RWPE1 (cell line): ENCODE measurements around the gene LMO1.

Experiments used
- CTCF ChIA-PET: fragments of 350-600 bp; sonication (Branson Sonifier 250); formaldehyde crosslinking; extraction: SDS; loops from one replicate; lab custom pipeline; 2021; lab: Yijun Ruan, JAX
- POLR2A ChIA-PET: fragments of 400-600 bp; formaldehyde crosslinking; extraction: SDS; loops from one replicate; lab custom pipeline; 2020; ENCODE audit warnings: antibody characterized with exemption; ENCODE audit not compliant: low non-redundant PET; lab: Yijun Ruan, JAX
- DNase-seq: peaks from one replicate; pipeline ENCODE4 v3.0.0; 2012; ENCODE audit warnings: low spot score
- H3K27ac ChIP-seq: fragments of 450-650 bp; 2 replicates; pipeline ENCODE4 v1.5.1; 2017
- TF ChIP-seq, protein P1 (sequence below): fragments of 450-650 bp; conservative IDR thresholded peaks from 2 replicates; pipeline ENCODE4 v1.5.1; 2017; ENCODE audit warnings: low read depth, mild to moderate bottlenecking

LMO1 gene

DNA sequence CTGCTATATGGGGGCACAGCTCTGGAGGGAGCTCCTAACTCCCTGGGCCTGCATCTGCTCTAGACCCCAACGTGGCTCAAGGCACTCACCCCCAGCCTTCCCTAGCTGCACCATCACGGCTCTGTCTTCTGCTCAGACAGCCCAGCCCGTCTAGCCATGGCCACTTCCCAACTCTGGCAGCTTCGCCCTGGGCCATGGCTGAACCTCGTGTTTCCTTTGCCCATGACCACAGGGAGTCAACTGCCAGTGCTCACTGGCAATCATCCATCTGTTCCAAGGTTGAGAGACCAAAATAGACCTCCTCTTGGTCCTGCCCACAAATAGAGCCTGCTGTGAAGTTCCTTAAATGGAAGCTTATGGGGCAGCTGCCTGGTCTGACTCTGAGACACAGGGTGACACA, 5.4 kb downstream of the LMO1 start:
- CTCF ChIA-PET, result interaction anchor here (0.5 to 0.6 kb wide), 2 partner anchors 43 to 159 kb away, joined by 3 read pairs; no protein-coding TSS in a partner anchor
- POLR2A ChIA-PET, result no interaction called here
- peak overlapping the region; percentile 89 for H3K27ac ChIP-seq
- no peak for DNase-seq
- TF ChIP-seq, protein P1, sequence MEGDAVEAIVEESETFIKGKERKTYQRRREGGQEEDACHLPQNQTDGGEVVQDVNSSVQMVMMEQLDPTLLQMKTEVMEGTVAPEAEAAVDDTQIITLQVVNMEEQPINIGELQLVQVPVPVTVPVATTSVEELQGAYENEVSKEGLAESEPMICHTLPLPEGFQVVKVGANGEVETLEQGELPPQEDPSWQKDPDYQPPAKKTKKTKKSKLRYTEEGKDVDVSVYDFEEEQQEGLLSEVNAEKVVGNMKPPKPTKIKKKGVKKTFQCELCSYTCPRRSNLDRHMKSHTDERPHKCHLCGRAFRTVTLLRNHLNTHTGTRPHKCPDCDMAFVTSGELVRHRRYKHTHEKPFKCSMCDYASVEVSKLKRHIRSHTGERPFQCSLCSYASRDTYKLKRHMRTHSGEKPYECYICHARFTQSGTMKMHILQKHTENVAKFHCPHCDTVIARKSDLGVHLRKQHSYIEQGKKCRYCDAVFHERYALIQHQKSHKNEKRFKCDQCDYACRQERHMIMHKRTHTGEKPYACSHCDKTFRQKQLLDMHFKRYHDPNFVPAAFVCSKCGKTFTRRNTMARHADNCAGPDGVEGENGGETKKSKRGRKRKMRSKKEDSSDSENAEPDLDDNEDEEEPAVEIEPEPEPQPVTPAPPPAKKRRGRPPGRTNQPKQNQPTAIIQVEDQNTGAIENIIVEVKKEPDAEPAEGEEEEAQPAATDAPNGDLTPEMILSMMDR, result no peak

DNA sequence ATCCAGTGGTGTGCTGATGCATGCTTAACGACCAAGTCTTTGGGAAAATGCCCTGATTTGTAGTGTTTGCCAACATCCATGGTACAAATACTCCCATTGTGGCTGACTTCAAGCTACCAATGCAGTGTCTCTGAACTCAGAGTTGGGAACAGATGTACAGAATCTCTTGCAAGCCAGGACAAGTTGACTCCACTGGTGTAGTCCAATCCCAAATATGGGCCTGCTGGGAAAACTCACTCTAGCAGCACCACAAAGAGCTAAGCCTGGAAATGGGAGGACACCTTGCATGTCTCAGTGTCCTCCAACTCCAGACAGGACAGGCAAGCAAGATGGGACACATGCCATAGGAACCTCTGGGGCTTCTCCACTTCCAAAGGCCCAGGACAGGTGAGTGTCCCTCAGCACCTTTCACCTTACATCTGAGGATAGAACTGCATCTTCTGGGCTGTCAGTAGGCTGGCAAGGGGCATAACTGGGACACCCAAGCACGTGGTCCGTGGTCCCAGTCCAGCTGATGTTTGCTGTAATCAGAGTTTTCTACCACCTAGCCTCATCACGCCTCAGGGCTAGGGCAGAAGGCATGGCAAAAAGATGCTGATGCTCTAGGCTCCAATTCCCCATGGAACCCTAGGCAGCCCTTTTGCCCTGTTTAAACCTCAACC, 6.5 kb downstream of the LMO1 start:
- TF ChIP-seq, protein P1, result no peak
- ChIA-PET POLR2A (no interaction called here), CTCF (no interaction called here)
- no peak for DNase-seq
- peak overlapping the region; percentile 64 for H3K27ac ChIP-seq

DNA sequence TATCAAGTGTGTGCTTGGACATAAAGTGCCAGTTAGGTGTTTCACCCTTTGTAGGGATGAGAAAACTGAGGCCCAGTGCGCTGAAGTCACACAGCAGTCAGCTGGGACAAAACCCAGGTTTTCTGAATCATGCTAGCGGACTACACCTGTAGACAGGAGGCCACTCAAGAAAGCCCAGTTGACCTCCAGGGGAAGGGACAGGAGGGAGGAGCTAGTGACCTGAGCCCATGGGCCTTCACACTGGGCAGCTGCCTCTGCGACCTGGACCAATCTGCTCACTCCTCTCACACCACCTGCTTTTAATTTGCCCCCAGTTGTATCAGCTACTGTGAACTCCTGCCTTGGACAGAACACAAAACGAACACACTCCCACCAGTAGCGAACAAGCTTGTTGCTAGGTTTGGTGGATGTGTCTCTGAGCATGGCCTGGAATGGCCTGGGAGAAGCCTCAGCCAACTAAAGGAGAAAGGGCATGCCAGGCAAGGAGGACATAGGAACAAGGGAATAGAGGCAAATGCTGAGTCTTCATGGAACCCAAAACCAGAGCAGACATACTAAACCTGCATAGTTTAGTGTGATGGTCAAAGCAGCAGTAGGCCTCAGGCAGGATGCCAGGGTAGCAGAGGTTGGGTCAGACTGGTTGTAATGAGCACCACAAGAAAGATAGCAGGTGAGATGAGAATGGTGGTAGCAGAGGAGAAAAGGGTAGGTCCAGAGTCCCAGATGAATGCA, 7.2 kb downstream of the LMO1 start:
- ChIA-PET CTCF (no interaction called here), POLR2A (no interaction called here)
- no peak for DNase-seq
- peak overlapping the region; percentile 64 for H3K27ac ChIP-seq
- TF ChIP-seq, protein P1, result no peak

DNA sequence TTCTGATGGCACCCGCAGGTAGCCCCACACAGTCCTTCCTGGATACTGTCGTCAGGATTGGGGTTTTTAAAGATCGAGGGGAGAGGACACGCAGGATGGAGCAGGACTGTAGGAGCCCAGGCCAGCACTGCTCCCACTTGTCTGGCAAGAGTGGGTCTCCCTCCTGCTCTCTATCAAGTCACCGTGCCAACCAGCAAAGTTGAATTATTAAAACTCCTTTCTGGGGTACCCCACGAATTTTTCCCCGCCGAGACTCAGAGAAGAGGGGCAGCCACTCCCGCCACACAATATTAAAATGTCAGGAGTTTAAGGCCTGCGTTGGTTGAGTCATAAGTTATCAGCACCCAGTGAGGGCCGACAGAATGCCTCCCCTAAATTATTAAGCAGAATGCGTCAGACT, 10.1 kb downstream of the LMO1 start:
- CTCF ChIA-PET, result interaction anchor here (1.8 kb wide), 1 partner anchor 10 kb away, joined by 10 read pairs; the partner anchor contains the start of gene LMO1

DNA sequence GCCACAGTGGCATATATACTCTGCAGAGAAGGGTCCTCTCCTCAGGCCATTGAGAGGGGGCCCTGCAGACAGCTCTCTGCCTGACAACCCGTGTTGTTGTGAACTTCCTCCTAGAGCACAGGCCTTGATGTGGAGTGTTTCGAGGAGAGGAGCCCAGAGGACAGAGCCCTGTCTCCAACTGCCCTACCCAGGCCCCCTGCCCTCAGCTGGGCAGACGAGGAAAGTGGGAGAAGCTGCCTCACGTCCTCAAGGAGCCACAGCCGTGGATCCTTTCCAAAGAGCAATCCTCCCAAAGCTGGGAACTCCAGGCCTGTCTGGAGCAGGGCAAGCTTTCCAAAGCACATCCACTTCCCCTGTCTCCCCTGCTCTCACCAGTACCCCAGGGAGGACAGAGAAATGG, 10.7 kb downstream of the LMO1 start:
- ChIA-PET CTCF (interaction anchor here (1.8 kb wide), 1 partner anchor 10 kb away, joined by 10 read pairs; the partner anchor contains the start of gene LMO1), POLR2A (no interaction called here)
- TF ChIP-seq, protein P1, result no peak

More for the DNA sequence above, 10.1 kb downstream of the LMO1 start:
- no peak overlapping the region for H3K27ac ChIP-seq
- DNase-seq, result no peak
- POLR2A ChIA-PET, result no interaction called here
- TF ChIP-seq, protein P1, result no peak

DNA sequence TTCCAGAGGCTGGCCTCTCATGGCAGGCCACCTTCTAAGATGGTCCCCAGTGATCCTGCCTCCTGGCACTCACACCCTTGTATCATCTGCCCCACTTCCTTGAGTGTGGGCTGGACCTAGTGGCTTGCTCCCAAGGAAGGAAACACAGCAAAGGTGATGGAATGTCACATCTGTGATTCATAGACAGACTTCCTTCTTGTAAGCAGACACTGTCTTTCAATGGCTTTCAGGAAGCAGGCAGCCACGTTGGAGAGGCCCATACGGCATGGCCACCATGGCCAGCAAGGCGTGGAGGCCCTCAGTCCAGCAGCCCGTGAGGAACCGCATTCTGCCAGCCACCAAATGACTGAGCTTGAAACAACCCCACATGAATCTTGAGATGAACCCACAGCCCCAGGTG, 11.3 kb downstream of the LMO1 start:
- TF ChIP-seq, protein P1, result no peak
- POLR2A ChIA-PET, result no interaction called here
- DNase-seq, result no peak
- CTCF ChIA-PET, result interaction anchor here (1.8 kb wide), 1 partner anchor 11 kb away, joined by 10 read pairs; the partner anchor contains the start of gene LMO1
- H3K27ac ChIP-seq, result no peak overlapping the region; the same call in 1 of the 2 replicates

More for the DNA sequence above, 10.7 kb downstream of the LMO1 start:
- DNase-seq, result no peak
- H3K27ac ChIP-seq, result no peak overlapping the region
